Heart left ventricle (tissue), 13 donors: ENCODE data around the gene ARMC6.

Experiments used
- CTCF ChIP-seq, 12 donors: fragments of 200-600 bp; sonication (generic) in 4 of 12; IDR thresholded peaks; one replicate each; pipeline versions ENCODE4 v1.5.0 to v1.8.0; 2018 to 2022; ENCODE audit warnings: antibody characterized with exemption in 12 of 12, mild to moderate bottlenecking in 5 of 12
- POLR2A ChIP-seq, 2 donors: fragments of 450-650 bp; IDR thresholded peaks; one replicate each; pipeline ENCODE4 v1.6.1; 2017; ENCODE audit warnings: antibody characterized with exemption in 2 of 2, mild to moderate bottlenecking in 2 of 2, moderate library complexity in 2 of 2
- donor health status: ischemic (EF 13 %, LVEDD 7.1; RV severe dilation, severe dysfunction).
- donor health status: DM: no; HTN: yes; CAD: no.
- donor health status: DM: no; HTN: no; CAD: no.
- donor health status: ischemic (EF 25% LVEDD 6.9; RV normal size, moderate dysfunction).
- donor health status: ischemic (EF 25% LVEDD 5.7; RV mildly dilated, moderate dysfunction).
- donor health status: ischemic (EF 35%, LVEDD 5.7; RV mildly dilated, moderate dysfunction).
- donor health status: nonischemic (EF 11% LVEDD 7.7; RV severe dilation, severe dysfunction).
- donor health status: DM: yes; HTN: yes; CAD: no.
- donor health status: PGD.
- donor health status: ischemic (EF 29% LVEDD 5.4; RV normal size, mild dysfunction).
- donor health status: nonischemic (EF 23%, LVEDD 6.1; RV moderate dilation, normal function).

GRCh38 chr19:19078801-19079200, 45.4 kb downstream of the ARMC6 start:
- TF ChIP-seq POLR2A (IDR thresholded peaks at IDR 0.05): no peak
- TF ChIP-seq CTCF (IDR thresholded peaks at IDR 0.05): no peak
